ENCODE results near the gene PPIF. TPM values are rescaled to one million over a fixed set of nuclear protein-coding genes. Genes with fewer than 3 reads are reported as not detected.

PPIF gene
- total RNA-seq, 1 experiment from 2014 or later = 59.0 TPM

GRCh38 chr10:79321951-79322350 is 25.3 kb upstream of the PPIF start:
- Histone ChIP-seq H3K4me1 (ENCODE audit: control insufficient read depth, insufficient read depth, low read length) (no peaks in the 10 kb centered on the region; the same call in none of the 2 replicates), H3K36me3 (ENCODE audit: control insufficient read depth, insufficient read depth, low read length) (no peaks in the 10 kb centered on the region), H3K27ac (ENCODE audit: low read length) (no peak overlapping the region), H3K9me3 (ENCODE audit: control insufficient read depth, insufficient read depth, low read depth, low read length) (no peaks in the 10 kb centered on the region), H3K27me3 (ENCODE audit: control insufficient read depth, insufficient read depth, low read length) (no peaks in the 10 kb centered on the region), H3K4me3 (ENCODE audit: low read depth in 2 of 2, low read length in 2 of 2) (no peak overlapping the region)
- in situ Hi-C loops (cut with HindIII; ENCODE audit: low pct_unique_long_range_greater_than_20kb, low sequenced_read_pairs) (no loop called here), intact Hi-C loops (cut with micrococcal nuclease; ENCODE audit: unreplicated experiment) (no loop called here)
- TF ChIP-seq REST (IDR thresholded peaks at IDR 0.05; ENCODE audit: insufficient read depth in 1 of 2, low read depth in 2 of 2, low read length in 1 of 2) (no peak), TCF7L2 (IDR thresholded peaks at IDR 0.05; ENCODE audit: low read depth, low read length) (no peak), POLR2AphosphoS5 (IDR thresholded peaks at IDR 0.05; ENCODE audit: low read depth, low read length) (no peak), SIN3A (IDR thresholded peaks at IDR 0.05; ENCODE audit: borderline replicate concordance, insufficient read depth, low read depth, low read length) (no peak), CTCF (IDR thresholded peaks at IDR 0.05) (no peak)
- DNase-seq (ENCODE audit: low read depth, low spot score) (no peak), ATAC-seq (no peak)
- CTCF ChIA-PET = no interaction called here
- no TSS peak for BruUV-seq (replicated peaks)
- POLR2A ChIA-PET = no interaction called here

- H3K4me3 ChIP-seq (ENCODE audit: low read depth in 2 of 2, low read length in 2 of 2) = no peak overlapping the region
- H3K36me3 ChIP-seq (ENCODE audit: control insufficient read depth, insufficient read depth, low read length) = no peaks in the 10 kb centered on the region
- ChIA-PET POLR2A (no interaction called here), CTCF (no interaction called here)
- no peaks in the 10 kb centered on the region for H3K9me3 ChIP-seq (ENCODE audit: control insufficient read depth, insufficient read depth, low read depth, low read length)
- intact Hi-C loops (cut with micrococcal nuclease; ENCODE audit: unreplicated experiment) (no loop called here), in situ Hi-C loops (cut with HindIII; ENCODE audit: low pct_unique_long_range_greater_than_20kb, low sequenced_read_pairs) (no loop called here)
- no TSS peak for BruUV-seq (replicated peaks)
- no peaks in the 10 kb centered on the region; the same call in 1 of the 2 replicates for H3K4me1 ChIP-seq (ENCODE audit: control insufficient read depth, insufficient read depth, low read length)
- ATAC-seq = no peak
- TF ChIP-seq SIN3A (IDR thresholded peaks at IDR 0.05; ENCODE audit: borderline replicate concordance, insufficient read depth, low read depth, low read length) = no peak
- TF ChIP-seq POLR2AphosphoS5 (IDR thresholded peaks at IDR 0.05; ENCODE audit: low read depth, low read length) = no peak
- no peak for TF ChIP-seq CTCF (IDR thresholded peaks at IDR 0.05)
- TF ChIP-seq REST (IDR thresholded peaks at IDR 0.05; ENCODE audit: insufficient read depth in 1 of 2, low read depth in 2 of 2, low read length in 1 of 2) = no peak
- no peak for TF ChIP-seq TCF7L2 (IDR thresholded peaks at IDR 0.05; ENCODE audit: low read depth, low read length)
- H3K27me3 ChIP-seq (ENCODE audit: control insufficient read depth, insufficient read depth, low read length) = no peaks in the 10 kb centered on the region
- DNase-seq (ENCODE audit: low read depth, low spot score) = no peak
- no peak overlapping the region for H3K27ac ChIP-seq (ENCODE audit: low read length)
Observed at GRCh38 chr10:79322616-79323543, 24.4 kb upstream of the PPIF start.

Data from Panc1 (cell line).